Endothelial cell of umbilical vein (primary cell): ENCODE measurements around the gene CTSC.

Source experiments
- FOS ChIP-seq: IDR thresholded peaks from 2 replicates; pipeline ENCODE4 v1.6.1; 2011; ENCODE audit warnings: mild to moderate bottlenecking, low read length, moderate library complexity, borderline replicate concordance; ENCODE audit not compliant: insufficient read depth
- POLR2A ChIP-seq: IDR thresholded peaks from 2 replicates; pipeline ENCODE4 v1.6.1; 2012; ENCODE audit warnings: low read depth, mild to moderate bottlenecking, control low read depth, low read length
- TF ChIP-seq, protein P1 (sequence below): IDR thresholded peaks from 2 replicates; pipeline ENCODE4 v1.6.1; 2011; ENCODE audit not compliant: insufficient read depth, insufficient read length
- TF ChIP-seq, protein P2 (sequence below), 2 donors: IDR thresholded peaks; 1 replicate in 1 of 2; 2 replicates in 1 of 2; pipeline ENCODE4 v1.5.1; 2011; ENCODE audit warnings: low read length in 2 of 2, mild to moderate bottlenecking in 2 of 2, moderate library complexity in 2 of 2, control low read depth in 1 of 2, inconsistent platforms in 1 of 2, low read depth in 1 of 2; ENCODE audit not compliant: insufficient read depth in 1 of 2; ENCODE audit errors: extremely low read depth in 1 of 2

DNA sequence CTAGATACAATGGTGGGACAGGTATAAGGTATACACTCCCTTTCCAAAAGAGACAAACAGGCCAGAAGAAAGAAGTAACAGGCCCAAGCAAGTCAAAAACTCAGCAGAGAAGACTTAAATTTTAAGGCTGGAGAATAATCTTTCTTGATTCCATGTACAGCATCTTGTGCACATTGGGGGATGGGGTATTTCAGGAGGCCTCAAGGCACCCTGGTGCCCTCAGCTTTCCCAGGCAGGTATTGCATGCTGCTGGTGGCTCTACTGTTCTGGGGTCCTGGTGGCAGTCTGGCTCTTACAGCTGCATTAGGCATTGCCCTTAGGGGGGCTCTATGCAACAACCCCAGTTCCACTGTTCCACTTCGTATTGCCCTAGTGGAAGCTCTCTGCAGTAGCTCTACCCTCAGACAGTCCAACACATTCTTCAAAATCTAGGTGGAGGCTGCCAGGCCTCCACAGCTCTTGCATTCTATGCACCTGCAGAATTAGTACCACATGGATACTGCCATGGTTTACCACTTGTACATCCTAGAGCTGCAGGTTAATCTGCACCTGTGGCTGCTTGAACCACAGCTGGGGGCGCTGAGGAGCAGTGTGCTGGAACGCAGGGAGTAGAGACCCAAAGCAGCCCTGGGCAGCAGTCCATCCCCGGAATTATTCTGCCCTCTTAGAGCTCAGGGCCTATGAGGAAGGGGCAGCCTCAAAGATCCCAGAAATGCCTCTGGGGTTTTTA lies 4.2 kb upstream of the CTSC start:
- TF ChIP-seq, protein P1, sequence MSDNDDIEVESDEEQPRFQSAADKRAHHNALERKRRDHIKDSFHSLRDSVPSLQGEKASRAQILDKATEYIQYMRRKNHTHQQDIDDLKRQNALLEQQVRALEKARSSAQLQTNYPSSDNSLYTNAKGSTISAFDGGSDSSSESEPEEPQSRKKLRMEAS: no peak
- TF ChIP-seq FOS: no peak
- TF ChIP-seq, protein P2, sequence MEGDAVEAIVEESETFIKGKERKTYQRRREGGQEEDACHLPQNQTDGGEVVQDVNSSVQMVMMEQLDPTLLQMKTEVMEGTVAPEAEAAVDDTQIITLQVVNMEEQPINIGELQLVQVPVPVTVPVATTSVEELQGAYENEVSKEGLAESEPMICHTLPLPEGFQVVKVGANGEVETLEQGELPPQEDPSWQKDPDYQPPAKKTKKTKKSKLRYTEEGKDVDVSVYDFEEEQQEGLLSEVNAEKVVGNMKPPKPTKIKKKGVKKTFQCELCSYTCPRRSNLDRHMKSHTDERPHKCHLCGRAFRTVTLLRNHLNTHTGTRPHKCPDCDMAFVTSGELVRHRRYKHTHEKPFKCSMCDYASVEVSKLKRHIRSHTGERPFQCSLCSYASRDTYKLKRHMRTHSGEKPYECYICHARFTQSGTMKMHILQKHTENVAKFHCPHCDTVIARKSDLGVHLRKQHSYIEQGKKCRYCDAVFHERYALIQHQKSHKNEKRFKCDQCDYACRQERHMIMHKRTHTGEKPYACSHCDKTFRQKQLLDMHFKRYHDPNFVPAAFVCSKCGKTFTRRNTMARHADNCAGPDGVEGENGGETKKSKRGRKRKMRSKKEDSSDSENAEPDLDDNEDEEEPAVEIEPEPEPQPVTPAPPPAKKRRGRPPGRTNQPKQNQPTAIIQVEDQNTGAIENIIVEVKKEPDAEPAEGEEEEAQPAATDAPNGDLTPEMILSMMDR (IDR thresholded peaks at IDR 0.05; ENCODE audit: extremely low read depth in 1 of 2, insufficient read depth in 1 of 2, low read depth in 1 of 2, low read length in 2 of 2): no peak
- no peak for TF ChIP-seq POLR2A
